HepG2 (cell line): Measurements from ENCODE around the gene GCDH. TPM values are rescaled to one million over a fixed set of nuclear protein-coding genes. Genes with fewer than 3 reads are reported as not detected.

Experiments used
- ARHGAP35 ChIP-seq: sonication (generic); formaldehyde crosslinking; IDR thresholded peaks from 2 replicates; pipeline ENCODE4 v1.9.0; 2022; ENCODE audit warnings: mild to moderate bottlenecking, inconsistent platforms, moderate library complexity, missing genetic modification reagents, borderline replicate concordance
- ARID3A ChIP-seq: IDR thresholded peaks from 2 replicates; pipeline ENCODE4 v1.6.1; 2012; ENCODE audit warnings: low read depth, low read length, improper control_type of control experiment
- GABPB1 ChIP-seq: IDR thresholded peaks from 2 replicates; pipeline ENCODE4 v1.6.1; 2016; ENCODE audit warnings: mild to moderate bottlenecking, missing genetic modification reagents, moderate library complexity, missing compliant biosample characterization
- HINFP ChIP-seq: sonication (generic); formaldehyde crosslinking; IDR thresholded peaks from 2 replicates; pipeline ENCODE4 v1.4.0; 2020; ENCODE audit warnings: low read depth, mild to moderate bottlenecking, missing genetic modification reagents
- ISX ChIP-seq: sonication (generic); formaldehyde crosslinking; conservative IDR thresholded peaks from 2 replicates; pipeline ENCODE4 v1.5.0; 2020; ENCODE audit warnings: missing genetic modification reagents
- MED13 ChIP-seq: sonication (generic); formaldehyde crosslinking; IDR thresholded peaks from 2 replicates; pipeline ENCODE4 v1.5.0; 2020; ENCODE audit warnings: missing genetic modification reagents
- MXD1 ChIP-seq: sonication (generic); formaldehyde crosslinking; IDR thresholded peaks from 2 replicates; pipeline ENCODE4 v1.4.0; 2020; ENCODE audit warnings: mild to moderate bottlenecking, missing genetic modification reagents
- PAWR ChIP-seq: sonication (generic); formaldehyde crosslinking; IDR thresholded peaks from 2 replicates; pipeline ENCODE4 v1.4.0; 2020; ENCODE audit warnings: missing genetic modification reagents, mild to moderate bottlenecking, borderline replicate concordance
- RFX5 ChIP-seq: IDR thresholded peaks from 2 replicates; pipeline ENCODE4 v1.6.1; 2011; ENCODE audit warnings: low read depth, low read length, improper control_type of control experiment
- RNF219 ChIP-seq: sonication (generic); formaldehyde crosslinking; IDR thresholded peaks from 2 replicates; pipeline ENCODE4 v1.5.0; 2020; ENCODE audit warnings: mild to moderate bottlenecking, missing genetic modification reagents
- SNAI1 ChIP-seq: sonication (generic); formaldehyde crosslinking; IDR thresholded peaks from 2 replicates; pipeline ENCODE4 v1.5.0; 2020; ENCODE audit warnings: mild to moderate bottlenecking, missing genetic modification reagents, borderline replicate concordance
- TOPORS ChIP-seq: sonication (generic); formaldehyde crosslinking; IDR thresholded peaks from 2 replicates; pipeline ENCODE4 v1.8.0; 2023; ENCODE audit warnings: mild to moderate bottlenecking, missing genetic modification reagents
- ZBTB7A ChIP-seq: sonication (generic); formaldehyde crosslinking; IDR thresholded peaks from 2 replicates; pipeline ENCODE4 v1.8.0; 2022; ENCODE audit warnings: mild to moderate bottlenecking, missing genetic modification reagents
- ZKSCAN8 ChIP-seq: IDR thresholded peaks from 2 replicates; pipeline ENCODE4 v1.6.1; 2016; ENCODE audit warnings: borderline replicate concordance, missing genetic modification reagents, missing compliant biosample characterization
- ZNF431 ChIP-seq: sonication (generic); formaldehyde crosslinking; IDR thresholded peaks from 2 replicates; pipeline ENCODE4 v1.9.0; 2022; ENCODE audit warnings: missing genetic modification reagents, low read depth, mild to moderate bottlenecking, borderline replicate concordance
- ZNF510 ChIP-seq: sonication (generic); formaldehyde crosslinking; IDR thresholded peaks from 2 replicates; pipeline ENCODE4 v1.4.0; 2020; ENCODE audit warnings: low read depth, mild to moderate bottlenecking, missing genetic modification reagents
- ZNF513 ChIP-seq: sonication (generic); formaldehyde crosslinking; conservative IDR thresholded peaks from 2 replicates; pipeline ENCODE4 v1.5.0; 2020; ENCODE audit warnings: missing genetic modification reagents
- ZNF629 ChIP-seq: sonication (generic); formaldehyde crosslinking; conservative IDR thresholded peaks from 2 replicates; pipeline ENCODE4 v1.5.0; 2020; ENCODE audit warnings: missing genetic modification reagents
- ZSCAN25 ChIP-seq: sonication (generic); formaldehyde crosslinking; IDR thresholded peaks from 2 replicates; pipeline ENCODE4 v1.8.0; 2022; ENCODE audit warnings: mild to moderate bottlenecking, missing genetic modification reagents
- polyA plus RNA-seq, 8 experiments: library from polyadenylated mRNA; depleted of rRNA in 3 of 8; stranded (reverse) in 7 of 8; unstranded in 1 of 8; fragments of >200 nt; fragmentation: Illumina TruSeq in 4 of 8; extraction: Trizol in 4 of 8; gene quantifications; 2 replicates each; pipeline versions ENCODE4 v1.2.1 to v1.2.3, GENCODE V29; 2011 to 2016; ENCODE audit warnings: low read depth in 4 of 8, missing spikeins in 1 of 8, mixed read lengths in 1 of 8; ENCODE audit not compliant: insufficient read depth in 1 of 8
- total RNA-seq, 5 experiments: library from RNA; depleted of rRNA; stranded (reverse); fragments of >200 nt; fragmentation: Illumina TruSeq; extraction: Trizol; gene quantifications; 2 replicates each; pipeline ENCODE4 v1.2.3, GENCODE V29; 2016; ENCODE audit warnings: low read depth in 1 of 5
- TF ChIP-seq, protein P1 (sequence below): IDR thresholded peaks from 2 replicates; pipeline ENCODE4 v1.6.1; 2016; ENCODE audit warnings: low read depth, borderline replicate concordance

Gene GCDH
- total and polyA plus RNA-seq, 2 of the 13 experiments (the other 11 are each of a cell fraction or from before 2014, with no cell fraction given): 15.1 to 38.0 TPM

DNA sequence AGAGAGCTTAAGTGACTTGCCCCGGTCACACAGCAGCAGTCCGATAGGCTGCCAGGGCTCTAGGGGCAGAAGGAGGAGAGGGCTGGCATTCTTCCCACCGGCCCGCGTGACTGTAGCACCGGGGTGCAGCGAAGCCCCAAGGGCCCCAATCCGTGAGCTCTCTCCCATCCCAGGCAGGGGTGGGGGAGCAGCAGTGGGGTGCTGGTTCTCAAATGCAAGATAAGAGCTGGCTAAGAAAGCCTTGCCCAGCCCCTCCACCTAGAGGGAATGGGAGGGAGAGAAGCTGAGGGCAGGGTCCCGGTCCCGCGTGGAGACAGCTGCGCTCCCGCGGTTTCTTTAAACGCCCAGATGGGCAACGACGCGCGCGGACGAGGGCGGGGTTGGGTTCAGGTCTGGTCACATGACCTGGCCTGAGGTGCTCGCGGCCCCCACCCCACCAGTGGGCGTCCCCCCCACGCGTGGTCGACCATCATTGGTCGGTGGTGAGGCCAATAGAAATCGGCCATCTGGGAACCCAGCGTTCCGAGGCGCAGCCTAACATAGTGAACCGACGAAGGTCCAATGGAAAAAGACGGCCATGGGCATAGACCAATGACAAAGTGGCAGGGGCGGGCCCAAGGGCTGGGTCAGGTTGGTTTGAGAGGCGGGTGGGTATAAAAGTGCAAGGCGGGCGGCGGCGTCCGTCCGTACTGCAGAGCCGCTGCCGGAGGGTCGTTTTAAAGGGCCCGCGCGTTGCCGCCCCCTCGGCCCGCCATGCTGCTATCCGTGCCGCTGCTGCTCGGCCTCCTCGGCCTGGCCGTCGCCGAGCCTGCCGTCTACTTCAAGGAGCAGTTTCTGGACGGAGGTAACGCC lies 47.2 kb downstream of the GCDH start, which contains the start of gene CALR (continued):
- TF ChIP-seq ZBTB7A: 0 out of 2 replicates have a peak, but pooled peaks have one; percentile 66
- no peak for TF ChIP-seq ZKSCAN8 (CRISPR knock-in tag)
- TF ChIP-seq ZNF513 (CRISPR knock-in tag): no peak
- peak; percentile 46; the same call in 1 of the 2 replicates for TF ChIP-seq ISX (CRISPR knock-in tag)
- TF ChIP-seq, protein P1, sequence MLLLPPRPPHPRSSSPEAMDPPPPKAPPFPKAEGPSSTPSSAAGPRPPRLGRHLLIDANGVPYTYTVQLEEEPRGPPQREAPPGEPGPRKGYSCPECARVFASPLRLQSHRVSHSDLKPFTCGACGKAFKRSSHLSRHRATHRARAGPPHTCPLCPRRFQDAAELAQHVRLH: no peak; the same call in 1 of the 2 replicates
- TF ChIP-seq ZSCAN25 (CRISPR knock-in tag): peak; percentile 59; the same call in 1 of the 2 replicates
- no peak for TF ChIP-seq ZNF510 (CRISPR knock-in tag)
- TF ChIP-seq RFX5: no peak; the same call in 1 of the 2 replicates
- no peak for TF ChIP-seq ARHGAP35 (CRISPR knock-in tag)
- peak; percentile 91; the same call in 1 of the 2 replicates for TF ChIP-seq SNAI1
- no peak; the same call in 1 of the 2 replicates for TF ChIP-seq ZNF431 (CRISPR knock-in tag)
- no peak for TF ChIP-seq MXD1 (CRISPR knock-in tag)
- 0 out of 2 replicates have a peak, but pooled peaks have one; percentile 44 for TF ChIP-seq PAWR (CRISPR knock-in tag)
- TF ChIP-seq GABPB1: peak; percentile 83
- 0 out of 2 replicates have a peak, but pooled peaks have one; percentile 50 for TF ChIP-seq HINFP (CRISPR knock-in tag)
- TF ChIP-seq ARID3A: no peak
- TF ChIP-seq RNF219: no peak
- TF ChIP-seq TOPORS (CRISPR knock-in tag): no peak
- TF ChIP-seq MED13: 0 out of 2 replicates have a peak, but pooled peaks have one; percentile 59
- TF ChIP-seq ZNF629: no peak
